GM21381 (cell line): ENCODE data around the gene LRRC49.

Source experiments
- ATAC-seq: cut with Tn5 transposase; IDR thresholded peaks from one replicate; pipeline ENCODE4 v1.9.1; 2021; ENCODE audit warnings: mild to moderate bottlenecking, moderate library complexity; ENCODE audit not compliant: unreplicated experiment

LRRC49 gene

DNA sequence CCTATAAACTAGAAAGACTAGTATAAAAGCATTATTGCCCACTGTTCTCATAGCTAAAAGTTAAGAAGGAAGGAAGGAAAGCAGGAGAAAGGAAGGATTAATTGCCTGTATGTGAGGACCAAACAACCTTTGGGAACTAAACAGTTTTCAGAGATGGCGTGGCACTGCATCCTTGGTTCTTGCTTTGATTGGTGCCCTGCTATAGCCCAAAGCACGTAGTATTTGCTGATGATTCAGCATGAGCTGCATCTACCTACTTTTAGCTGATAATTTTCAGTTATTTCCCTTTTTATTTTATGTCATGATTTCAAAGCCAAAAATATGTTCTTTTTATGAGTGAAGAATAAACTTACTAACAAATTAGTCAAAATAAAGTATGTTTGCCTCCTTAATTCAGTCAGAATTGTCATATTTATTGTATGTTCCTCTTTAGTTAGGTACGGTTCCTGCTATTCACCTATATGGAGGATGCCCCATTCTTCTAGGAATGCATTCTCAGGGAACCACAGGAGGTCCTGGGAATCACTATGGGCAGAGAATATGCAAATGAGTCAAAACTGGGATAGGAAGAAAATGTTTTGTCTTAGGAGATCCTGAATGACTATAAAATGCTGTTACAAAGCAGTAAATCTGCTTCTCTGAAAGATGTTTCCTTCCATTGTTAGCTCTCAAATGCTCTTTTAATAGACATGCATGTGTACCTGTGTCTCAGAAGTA, 157.2 kb downstream of the LRRC49 start:
- ATAC-seq, result no peak

- no peak for ATAC-seq
Measured at GRCh38 chr15:71050461-71050860, 157.8 kb downstream of the LRRC49 start.

DNA sequence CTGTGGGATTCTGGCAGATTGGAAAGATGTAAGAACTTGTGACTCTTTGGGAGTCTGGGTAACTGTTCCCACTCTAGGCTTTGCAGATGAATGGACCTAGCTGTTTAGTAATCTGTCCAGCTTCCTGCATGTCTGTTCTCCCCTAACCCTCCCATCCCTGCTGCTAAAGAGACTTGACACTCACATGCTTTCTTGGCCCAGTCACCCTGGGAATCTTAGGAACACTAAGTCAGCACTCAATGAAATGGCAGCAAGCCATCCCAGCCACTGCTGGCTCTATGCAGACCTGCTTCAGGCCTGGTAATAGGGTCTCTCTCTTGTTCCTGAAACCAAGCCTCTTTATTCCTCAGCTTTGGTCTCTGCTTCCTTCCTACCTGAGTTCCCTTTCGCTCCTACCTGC, 158.9 kb downstream of the LRRC49 start:
- no peak for ATAC-seq

DNA sequence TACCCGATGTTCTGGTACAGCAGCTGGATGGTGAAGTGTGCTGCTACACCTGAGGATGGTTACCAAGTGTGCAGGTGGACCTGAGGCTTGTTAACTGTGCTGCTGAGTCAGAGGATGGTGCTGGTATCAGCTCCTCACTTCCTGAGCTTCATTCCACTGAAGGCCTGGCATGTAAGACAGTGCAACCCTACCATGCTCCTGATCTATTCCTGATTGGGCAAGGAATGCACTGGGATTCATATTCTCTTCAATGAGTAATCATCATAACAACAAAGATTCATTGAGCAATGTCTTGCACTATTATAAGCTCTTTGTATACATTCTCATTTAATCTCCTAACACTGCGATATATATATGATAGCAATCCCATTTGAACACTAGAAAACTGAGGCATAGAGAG, 159.7 kb downstream of the LRRC49 start:
- no peak for ATAC-seq

GRCh38 chr15:71054286-71054952, 161.8 kb downstream of the LRRC49 start:
- no peak for ATAC-seq

GRCh38 chr15:71055461-71055860, 162.8 kb downstream of the LRRC49 start:
- ATAC-seq, result no peak

- ATAC-seq, result no peak
Measured at GRCh38 chr15:71056111-71056510, 163.5 kb downstream of the LRRC49 start.

DNA sequence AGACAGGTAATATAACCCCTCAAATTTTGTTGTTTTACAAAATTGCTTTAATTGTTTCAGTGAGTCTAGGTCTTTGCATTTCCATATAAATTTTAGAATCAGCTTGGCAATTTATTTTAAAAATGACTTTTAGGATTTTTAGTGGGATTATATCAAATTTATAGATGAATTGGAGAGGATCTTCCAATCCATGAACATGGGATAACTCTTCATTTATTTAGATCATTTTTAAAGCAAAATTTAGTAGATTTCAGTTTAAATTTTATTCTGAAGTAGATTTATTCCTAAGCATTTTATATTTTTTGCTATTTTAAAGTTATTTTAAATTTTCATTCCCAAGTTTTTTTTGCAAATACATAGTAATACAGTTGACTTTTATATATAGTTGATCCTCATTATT, 164.5 kb downstream of the LRRC49 start:
- ATAC-seq, result no peak

DNA sequence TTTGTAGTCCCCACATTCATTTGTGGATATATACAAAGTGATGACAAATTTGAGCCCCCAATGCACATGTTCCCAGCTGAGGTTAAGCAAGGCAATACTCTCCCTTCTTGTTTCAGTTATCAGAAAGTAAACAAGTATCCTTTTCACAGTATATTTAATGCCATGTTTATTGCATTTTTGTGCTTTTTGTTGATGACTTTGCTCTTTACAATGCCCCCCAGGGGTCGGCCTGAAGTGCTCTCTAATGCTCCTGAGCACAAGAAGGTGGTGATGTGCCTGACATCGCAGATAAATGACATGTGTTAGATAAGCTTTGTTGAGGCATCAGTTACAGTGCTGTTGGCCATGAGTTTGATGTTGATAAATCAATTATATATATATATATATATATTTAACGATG, 165.0 kb downstream of the LRRC49 start:
- ATAC-seq, result no peak

DNA sequence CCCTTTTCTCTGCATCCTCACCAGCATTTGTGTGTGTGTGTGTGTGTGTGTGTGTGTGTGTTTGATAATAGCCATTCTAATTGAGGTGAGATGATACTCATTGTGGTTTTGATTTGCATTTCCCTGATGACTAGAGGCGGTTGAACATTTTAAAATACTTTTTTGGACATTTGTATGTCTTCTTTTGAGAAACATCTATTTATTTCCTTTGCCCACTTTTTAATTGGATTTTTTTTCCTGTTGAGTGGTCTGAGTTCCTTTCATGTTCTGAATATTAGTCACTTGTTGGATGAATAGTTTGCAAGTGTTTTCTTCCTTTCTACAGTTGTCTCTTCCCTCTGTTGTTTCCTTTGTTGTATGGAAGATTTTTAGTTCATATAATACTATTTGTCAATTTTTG, 168.4 kb downstream of the LRRC49 start:
- no peak for ATAC-seq

DNA sequence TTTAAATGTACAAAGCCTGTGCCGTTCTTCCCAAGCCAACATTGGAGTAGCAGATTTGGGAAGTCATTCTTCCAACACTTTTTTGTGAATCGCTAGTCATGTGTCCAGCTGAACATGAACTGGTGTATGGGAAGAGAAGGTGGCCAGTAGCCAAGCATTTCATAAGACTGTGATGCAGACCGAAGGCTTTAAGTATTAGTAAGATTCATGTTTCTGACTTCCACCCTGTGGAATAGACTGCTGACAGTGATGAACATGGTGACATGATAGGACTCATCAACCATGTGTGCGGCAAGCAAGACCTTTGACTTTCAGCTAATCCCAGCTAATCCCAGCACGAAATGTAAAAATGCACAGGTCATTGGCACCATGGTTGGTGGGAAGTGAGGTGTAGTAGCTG, 174.4 kb downstream of the LRRC49 start:
- no peak for ATAC-seq

DNA sequence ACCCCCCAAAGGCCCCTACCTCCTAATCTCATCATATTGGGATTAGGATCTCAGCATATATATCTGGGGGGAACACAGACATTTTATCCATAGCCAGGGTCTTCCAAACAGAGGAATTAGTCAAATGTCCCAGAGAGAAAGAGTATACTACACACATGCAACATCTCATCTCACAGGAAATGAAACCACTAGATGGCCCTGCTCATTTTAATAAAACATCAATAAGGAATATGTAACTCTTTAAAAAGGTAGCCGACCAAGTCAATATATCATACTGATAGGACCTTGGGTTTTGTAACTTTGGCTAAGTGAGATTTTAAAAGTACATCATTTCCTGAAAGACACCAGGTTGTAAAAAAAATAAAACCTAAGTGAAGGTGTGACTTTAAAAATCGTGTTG, 177.1 kb downstream of the LRRC49 start:
- ATAC-seq, result no peak

DNA sequence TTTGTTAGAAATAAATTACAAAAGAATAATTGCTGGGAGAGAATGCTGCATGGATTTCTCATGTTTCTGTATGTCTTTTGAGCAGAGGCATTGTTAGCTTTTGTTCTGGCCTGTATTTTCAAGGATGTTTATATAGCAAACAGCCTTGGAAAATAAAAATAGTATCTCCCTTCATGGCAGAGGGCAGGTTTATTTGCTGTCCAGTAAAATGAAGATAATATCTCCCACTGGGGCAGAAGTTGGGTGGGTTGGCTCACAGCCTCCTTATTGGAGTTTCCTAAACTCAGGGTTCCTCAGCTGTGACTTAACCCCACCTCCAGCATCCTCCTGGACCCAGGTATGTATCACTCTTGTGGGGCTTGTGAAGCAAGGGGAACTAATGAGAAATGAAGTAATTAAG, 178.9 kb downstream of the LRRC49 start:
- ATAC-seq, result no peak

DNA sequence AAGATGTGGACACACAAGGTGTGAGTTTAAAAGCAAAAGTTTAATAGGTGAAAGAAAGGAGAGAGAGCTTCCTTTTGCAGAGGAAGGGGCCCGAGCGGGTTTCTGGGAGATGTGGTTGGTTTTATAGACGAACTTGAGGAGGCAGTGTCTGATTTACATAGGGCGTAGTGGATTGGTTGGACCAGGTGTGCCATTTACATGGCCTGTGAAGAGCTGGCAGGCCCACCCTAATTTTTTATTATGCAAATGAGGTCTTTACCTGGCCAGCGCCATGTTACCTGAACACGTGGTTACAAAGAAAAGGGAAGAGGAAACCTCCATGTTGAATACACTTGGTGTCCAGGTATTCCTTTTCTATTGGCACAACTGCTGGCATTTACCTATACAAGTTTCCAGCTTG, 179.8 kb downstream of the LRRC49 start:
- no peak for ATAC-seq

DNA sequence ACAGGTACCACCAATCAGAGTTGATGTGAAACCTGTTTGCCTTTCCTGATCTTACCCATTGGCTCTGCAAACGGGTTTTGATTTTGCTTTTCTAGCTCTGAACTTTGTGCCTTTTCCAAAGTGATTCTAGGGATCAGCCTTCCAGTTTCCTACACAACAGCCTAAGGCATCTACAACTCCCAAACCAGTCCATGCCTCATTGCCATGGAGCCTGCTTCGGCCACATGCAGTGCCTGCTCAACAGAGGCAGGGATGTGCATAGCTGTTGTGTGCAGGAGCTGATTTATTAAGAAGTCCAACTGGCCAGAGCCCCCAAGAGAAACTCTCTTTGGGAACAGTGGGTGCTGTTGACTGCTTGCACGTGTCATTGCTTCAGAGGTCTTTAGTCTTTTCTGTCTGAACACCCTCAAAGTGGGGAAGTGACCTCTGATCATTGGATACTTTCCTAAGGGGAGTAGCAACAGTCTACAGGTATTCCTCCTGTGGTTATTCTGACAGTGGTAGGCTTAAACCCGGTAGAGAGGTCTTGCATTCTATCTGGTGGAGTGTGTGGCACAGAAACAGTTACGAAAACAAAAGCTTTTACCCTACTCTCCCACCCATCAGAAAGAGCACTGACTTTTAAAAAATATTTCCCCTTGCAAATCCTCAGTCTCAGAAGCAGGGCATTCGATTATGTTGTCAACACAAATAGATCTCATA, 186.0 kb downstream of the LRRC49 start:
- no peak for ATAC-seq

GRCh38 chr15:71079208-71080044, 186.8 kb downstream of the LRRC49 start:
- ATAC-seq, result no peak

DNA sequence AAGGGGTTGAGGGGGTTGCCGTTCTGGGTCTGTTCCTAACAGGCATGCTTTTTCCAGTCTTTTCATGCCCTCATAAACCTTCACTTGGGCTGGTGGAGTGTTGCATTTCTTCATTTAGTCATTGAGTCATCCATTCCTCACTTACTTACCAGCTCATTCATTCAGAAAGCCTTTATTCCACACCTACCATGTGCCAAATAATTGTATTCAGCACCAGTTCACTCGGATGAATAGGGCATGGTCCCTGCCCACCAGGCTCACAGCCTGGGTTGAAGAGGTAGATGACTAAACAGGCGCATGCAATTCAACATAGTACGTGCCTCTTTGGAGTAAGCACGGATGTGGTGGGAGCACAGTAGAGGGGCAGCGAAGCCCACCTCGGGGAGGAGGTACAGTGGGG, 187.5 kb downstream of the LRRC49 start:
- no peak for ATAC-seq

DNA sequence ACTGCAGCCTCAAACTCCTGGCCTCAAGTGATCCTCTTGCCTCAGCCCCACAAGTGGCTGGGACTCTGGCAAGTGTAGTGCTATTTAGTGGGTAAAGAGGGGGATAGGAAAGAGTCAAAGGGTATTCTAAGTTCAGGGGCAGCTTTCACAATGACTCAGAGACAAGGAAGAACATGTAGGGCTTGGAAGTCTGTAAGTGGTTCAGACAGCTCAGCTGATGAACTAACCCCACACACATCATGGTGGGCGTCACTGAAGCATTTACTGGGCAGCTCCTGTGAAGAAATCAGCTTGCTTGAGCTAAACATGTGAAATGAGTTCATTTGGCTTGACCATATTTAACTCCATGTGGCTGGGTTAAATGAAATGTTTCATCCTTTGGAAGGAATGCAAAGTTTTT, 188.1 kb downstream of the LRRC49 start:
- ATAC-seq, result no peak

GRCh38 chr15:71082803-71083202, 190.2 kb downstream of the LRRC49 start:
- ATAC-seq, result no peak

DNA sequence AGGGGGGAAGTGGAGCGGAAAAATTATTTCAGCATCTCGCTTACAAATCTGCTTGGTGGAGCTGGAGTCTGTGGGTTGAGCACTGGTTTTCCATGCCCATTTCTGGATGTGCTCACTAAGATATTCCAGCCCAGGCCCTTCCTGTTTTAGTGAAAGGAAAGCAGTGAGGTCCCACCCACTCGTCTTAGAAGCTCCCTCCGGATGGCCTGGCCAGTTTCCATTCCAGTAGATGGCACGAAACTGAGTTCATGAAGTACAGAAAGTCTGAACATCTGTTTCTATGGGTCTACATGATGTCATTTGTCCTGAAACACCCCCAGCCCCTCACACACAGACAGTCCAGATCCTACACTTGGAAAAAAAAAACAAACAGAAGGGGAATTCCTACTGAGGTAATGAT, 190.7 kb downstream of the LRRC49 start:
- ATAC-seq, result no peak

- no peak for ATAC-seq
Measured at GRCh38 chr15:71084264-71084663, 191.6 kb downstream of the LRRC49 start.
